Thyroid gland (tissue), 4 donors: ENCODE data around the gene LRRFIP1. TPM values are rescaled to one million over a fixed set of nuclear protein-coding genes. Genes with fewer than 3 reads are reported as not detected.
A peak's percentile ranks its signal among the peaks of the same experiment; 100 is the strongest.
"Not testable (repeated sequence)": the region's sequence is repeated elsewhere in the genome, so short reads cannot be mapped to it uniquely, and the experiment has no call there.

Source experiments
- DNase-seq, 2 donors: peaks; one replicate each; pipeline ENCODE4 v3.0.0-alpha.2; 2019
- H3K27ac ChIP-seq, 3 donors: fragments of 200-600 bp; sonication (generic); 1 replicate in 2 of 3; 2 replicates in 1 of 3; pipeline ENCODE4 v1.5.1; 2016 to 2019; ENCODE audit warnings: mild to moderate bottlenecking in 1 of 3, moderate library complexity in 1 of 3
- H3K27me3 ChIP-seq: fragments of 200-600 bp; sonication (generic); one replicate; pipeline ENCODE4 v1.5.1; 2019
- H3K36me3 ChIP-seq, 2 donors: fragments of 200-600 bp; sonication (generic); one replicate each; pipeline ENCODE4 v1.5.1; 2016 to 2019
- H3K4me1 ChIP-seq, 2 donors: fragments of 200-600 bp; sonication (generic); one replicate each; pipeline ENCODE4 v1.5.1; 2017 to 2019
- H3K4me3 ChIP-seq, 3 donors: fragments of 200-600 bp; sonication (generic); replicated peaks in 1 of 3; 1 replicate in 2 of 3; 2 replicates in 1 of 3; pipeline ENCODE4 v1.5.1; 2016; ENCODE audit warnings: mild to moderate bottlenecking in 1 of 3
- H3K9me3 ChIP-seq: fragments of 200-600 bp; sonication (generic); one replicate; pipeline ENCODE4 v1.5.1; 2017
- POLR2A ChIP-seq, 2 donors: fragments of 450-650 bp; IDR thresholded peaks; one replicate each; pipeline ENCODE4 v1.6.1; 2017; ENCODE audit warnings: antibody characterized with exemption in 2 of 2, mild to moderate bottlenecking in 2 of 2, moderate library complexity in 1 of 2
- whole genome bisulfite sequencing, 2 donors: methylation state at CpG; one replicate each; pipeline ENCODE4 v1.1.5; 2017; 5-methylcytosine and 5-hydroxymethylcytosine counted together
- intact Hi-C: fragments of 100-400 bp; cut with DNase I; formaldehyde crosslinking; loops from one replicate; pipeline ENCODE4 v1.15.1; 2023
- total RNA-seq, 4 donors: library from RNA; depleted of rRNA; stranded (reverse); fragments of >200 nt; gene quantifications; one replicate each; pipeline ENCODE4 v1.2.3, GENCODE V29; 2016
- TF ChIP-seq, protein P1 (sequence below), 6 experiments: fragments of 200-600 bp in 3 of 6; fragments of 450-650 bp in 3 of 6; sonication (generic) in 3 of 6; IDR thresholded peaks; one replicate each; pipeline ENCODE4 v1.5.1; 2016 to 2019; ENCODE audit warnings: antibody characterized with exemption in 6 of 6, mild to moderate bottlenecking in 2 of 6, inconsistent platforms in 1 of 6, moderate library complexity in 1 of 6

The LRRFIP1 gene
- total RNA-seq, 4 donors from 2014 or later: 76.1 to 113 (median 96.6) TPM

- Histone ChIP-seq H3K4me1 (peaks cover 10 to 12% of the 10 kb centered on the region in 2 donors), H3K27me3 (no peaks in the 10 kb centered on the region), H3K36me3 (no peaks in the 10 kb centered on the region), H3K9me3 (no peaks in the 10 kb centered on the region), H3K27ac (no peak overlapping the region), H3K4me3 (no peak overlapping the region)
- TF ChIP-seq, protein P1, sequence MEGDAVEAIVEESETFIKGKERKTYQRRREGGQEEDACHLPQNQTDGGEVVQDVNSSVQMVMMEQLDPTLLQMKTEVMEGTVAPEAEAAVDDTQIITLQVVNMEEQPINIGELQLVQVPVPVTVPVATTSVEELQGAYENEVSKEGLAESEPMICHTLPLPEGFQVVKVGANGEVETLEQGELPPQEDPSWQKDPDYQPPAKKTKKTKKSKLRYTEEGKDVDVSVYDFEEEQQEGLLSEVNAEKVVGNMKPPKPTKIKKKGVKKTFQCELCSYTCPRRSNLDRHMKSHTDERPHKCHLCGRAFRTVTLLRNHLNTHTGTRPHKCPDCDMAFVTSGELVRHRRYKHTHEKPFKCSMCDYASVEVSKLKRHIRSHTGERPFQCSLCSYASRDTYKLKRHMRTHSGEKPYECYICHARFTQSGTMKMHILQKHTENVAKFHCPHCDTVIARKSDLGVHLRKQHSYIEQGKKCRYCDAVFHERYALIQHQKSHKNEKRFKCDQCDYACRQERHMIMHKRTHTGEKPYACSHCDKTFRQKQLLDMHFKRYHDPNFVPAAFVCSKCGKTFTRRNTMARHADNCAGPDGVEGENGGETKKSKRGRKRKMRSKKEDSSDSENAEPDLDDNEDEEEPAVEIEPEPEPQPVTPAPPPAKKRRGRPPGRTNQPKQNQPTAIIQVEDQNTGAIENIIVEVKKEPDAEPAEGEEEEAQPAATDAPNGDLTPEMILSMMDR (IDR thresholded peaks at IDR 0.05): no peak
- WGBS, 2 donors: 89 to 91% methylated on average over 9 of the region's 9 CpGs
- DNase-seq: no peak
- intact Hi-C loops: no loop called here
Measured at GRCh38 chr2:237604960-237605359, 22.4 kb upstream of the LRRFIP1 start.

DNA sequence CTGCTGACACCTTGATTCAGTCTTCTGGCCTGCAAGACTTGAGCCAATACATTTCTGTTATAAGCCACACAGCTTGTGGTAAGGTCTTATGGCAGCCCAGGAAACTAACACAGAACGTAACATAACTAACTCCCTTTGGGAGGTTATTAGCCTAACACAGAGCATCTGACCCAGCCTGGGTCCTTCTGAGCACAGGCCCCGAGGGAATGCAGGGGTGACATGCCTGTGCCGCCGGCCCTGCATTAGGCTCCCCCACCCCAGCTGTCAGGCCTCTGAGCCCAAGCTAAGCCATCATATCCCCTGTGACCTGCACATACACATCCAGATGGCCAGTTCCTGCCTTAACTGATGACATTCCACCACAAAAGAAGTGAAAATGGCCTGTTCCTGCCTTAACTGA, 20.9 kb upstream of the LRRFIP1 start:
- H3K4me3 ChIP-seq, DNase-seq, H3K36me3 ChIP-seq, H3K27ac ChIP-seq, H3K9me3 ChIP-seq, intact Hi-C loops, H3K27me3 ChIP-seq: not testable (repeated sequence)
- peaks cover 10 to 12% of the 10 kb centered on the region in 2 donors for H3K4me1 ChIP-seq
- WGBS, 2 donors: 98 to 100% methylated on average over 3 to 4 of the region's 4 CpGs

- Histone ChIP-seq H3K27me3 (no peaks in the 10 kb centered on the region), H3K27ac (peak overlapping the region in 1 of 3 donors; percentile 62), H3K9me3 (no peaks in the 10 kb centered on the region), H3K4me3 (no peak overlapping the region), H3K4me1 (peaks cover 12 to 41% of the 10 kb centered on the region in 2 donors), H3K36me3 (no peaks in the 10 kb centered on the region)
- TF ChIP-seq, protein P1 (IDR thresholded peaks at IDR 0.05): no peak
- TF ChIP-seq POLR2A (IDR thresholded peaks at IDR 0.05): no peak
- WGBS, 2 donors: 97 to 98% methylated on average over 8 to 10 of the region's 10 CpGs
- no peak for DNase-seq
- intact Hi-C loops: no loop called here
Measured at GRCh38 chr2:237612527-237613357, 14.6 kb upstream of the LRRFIP1 start.

DNA sequence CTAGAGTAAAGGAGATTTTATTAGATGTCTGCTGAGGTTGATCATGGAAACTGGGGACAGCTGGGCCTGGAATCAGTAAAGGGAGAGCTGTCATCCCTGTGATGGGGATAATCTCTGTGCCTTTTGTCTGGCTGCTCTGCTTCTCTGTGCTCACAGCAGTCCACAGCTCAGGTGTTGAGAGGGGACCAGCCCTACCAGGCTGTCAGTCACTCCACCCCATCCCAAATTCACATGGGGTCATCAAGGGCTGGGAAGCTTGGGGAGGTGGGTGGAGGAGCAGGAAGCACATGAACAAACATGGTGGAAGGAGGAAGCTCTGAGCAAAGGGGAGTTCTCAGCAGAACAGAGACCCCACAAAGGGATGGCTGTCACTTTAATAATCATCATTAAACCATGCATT, 13.7 kb upstream of the LRRFIP1 start:
- Histone ChIP-seq H3K36me3 (no peaks in the 10 kb centered on the region), H3K9me3 (no peaks in the 10 kb centered on the region), H3K27me3 (no peaks in the 10 kb centered on the region), H3K4me3 (no peak overlapping the region), H3K4me1 (peaks cover 12 to 41% of the 10 kb centered on the region in 2 donors), H3K27ac (peak overlapping the region; percentile 7 to 69 (median 62))
- TF ChIP-seq, protein P1 (IDR thresholded peaks at IDR 0.05): no peak
- no peak for TF ChIP-seq POLR2A (IDR thresholded peaks at IDR 0.05)
- intact Hi-C loops: no loop called here
- DNase-seq: no peak

- intact Hi-C loops: no loop called here
- Histone ChIP-seq H3K9me3 (no peaks in the 10 kb centered on the region), H3K27me3 (no peaks in the 10 kb centered on the region), H3K4me1 (peaks cover 12 to 41% of the 10 kb centered on the region in 2 donors), H3K4me3 (no peak overlapping the region), H3K27ac (peak overlapping the region; percentile 9 to 69 (median 62)), H3K36me3 (no peaks in the 10 kb centered on the region)
- TF ChIP-seq, protein P1 (IDR thresholded peaks at IDR 0.05): peak in 4 of 6 experiments; percentile 44 to 59 (median 51)
- TF ChIP-seq POLR2A (IDR thresholded peaks at IDR 0.05): no peak
- 58% methylated on average over 9 of the region's 9 CpGs for WGBS, 2 donors
- peak; percentile 43 to 71 for DNase-seq
Measured at GRCh38 chr2:237614151-237614720, 13.2 kb upstream of the LRRFIP1 start.
